ENCODE measurements around the gene RNF5. TPM values are rescaled to one million over a fixed set of nuclear protein-coding genes. Genes with fewer than 3 reads are reported as not detected.

Gene RNF5
- total and polyA plus RNA-seq, 2 of the 4 experiments (the other 2 are of a cell fraction), result 18.8 to 41.4 TPM

DNA sequence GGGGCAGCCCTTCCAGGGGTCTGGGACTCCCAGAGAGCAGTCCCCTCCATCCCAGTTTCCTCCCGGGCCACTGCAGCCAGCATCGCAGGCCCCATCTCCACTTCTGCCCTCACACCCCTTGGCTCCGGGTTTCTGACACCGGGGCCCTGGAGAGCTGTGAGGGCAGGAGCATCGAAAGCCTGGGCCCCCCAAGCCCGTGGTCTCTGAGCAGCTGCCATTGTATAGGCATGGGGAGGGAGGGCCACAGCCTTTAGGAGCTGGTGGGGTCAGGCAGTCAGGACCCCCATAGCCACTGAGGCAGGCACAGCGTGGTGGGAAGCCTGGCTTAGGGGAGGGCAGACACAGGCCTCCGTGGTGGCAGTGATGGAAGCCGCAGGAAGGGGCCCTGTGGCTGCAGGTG lies 24.0 kb downstream of the RNF5 start:
- no peak overlapping the region for H2AFZ ChIP-seq (replicated peaks; ENCODE audit: low read length, poor library complexity)
- H3K9ac ChIP-seq (ENCODE audit: low read depth, low read length), result no peak overlapping the region
- no peak overlapping the region for H3K4me2 ChIP-seq (ENCODE audit: low read depth, low read length)
- H3K18ac ChIP-seq (ENCODE audit: low read depth, low read length), result no peak overlapping the region
- no peaks in the 10 kb centered on the region for H3K79me1 ChIP-seq (ENCODE audit: low read depth in 1 of 2, low read length in 2 of 2)
- no peak overlapping the region for H2BK5ac ChIP-seq (ENCODE audit: low read depth, low read length, poor library complexity, severe bottlenecking)
- H3K9me1 ChIP-seq (ENCODE audit: insufficient read depth, low read length), result no peaks in the 10 kb centered on the region
- H3K27me3 ChIP-seq (ENCODE audit: control insufficient read depth, insufficient read depth, low read length), result peaks cover 10% of the 10 kb centered on the region; the same call in 1 of the 2 replicates
- no peak overlapping the region for H4K5ac ChIP-seq (ENCODE audit: low read depth, low read length)
- in situ Hi-C loops (cut with MboI; ENCODE audit: low sequenced_read_pairs) (no loop called here), dilution Hi-C loops (cut with HindIII; ENCODE audit: low sequenced_read_pairs, unreplicated experiment) (no loop called here), intact Hi-C loops (cut with micrococcal nuclease) (no loop called here)
- H3K4me3 ChIP-seq (ENCODE audit: insufficient read depth, low read depth, low read length), result no peak overlapping the region
- H2BK120ac ChIP-seq (ENCODE audit: low read depth, low read length), result no peak overlapping the region
- H2AK9ac ChIP-seq (replicated peaks; ENCODE audit: low read depth, low read length, poor library complexity), result no peak overlapping the region
- H3K4me1 ChIP-seq (ENCODE audit: control insufficient read depth, insufficient read depth, low read length), result no peaks in the 10 kb centered on the region
- H2BK20ac ChIP-seq (ENCODE audit: low read depth, low read length), result no peak overlapping the region
- no peak overlapping the region for H4K8ac ChIP-seq (ENCODE audit: low read depth in 2 of 2, low read length in 2 of 2)
- H3K9me3 ChIP-seq (ENCODE audit: control insufficient read depth, insufficient read depth, low read length), result no peaks in the 10 kb centered on the region
- H3K4ac ChIP-seq (ENCODE audit: low read depth, low read length), result no peak overlapping the region
- ChIA-PET POLR2A (ENCODE audit: unreplicated experiment) (no interaction called here), CTCF (no interaction called here)
- H3K36me3 ChIP-seq (ENCODE audit: control insufficient read depth, insufficient read depth, low read length), result no peaks in the 10 kb centered on the region
- TF ChIP-seq CHD1 (IDR thresholded peaks at IDR 0.05; ENCODE audit: low read depth, low read length), result no peak
- no peak for TF ChIP-seq CEBPB (IDR thresholded peaks at IDR 0.05; ENCODE audit: low read depth, low read length)
- no peak for TF ChIP-seq SMC3 (IDR thresholded peaks at IDR 0.05; ENCODE audit: low read depth, low read length)
- TF ChIP-seq RAD21 (IDR thresholded peaks at IDR 0.05; ENCODE audit: low read length), result no peak
- TF ChIP-seq RCOR1 (IDR thresholded peaks at IDR 0.05; ENCODE audit: insufficient replicate concordance, low read length), result no peak
- TF ChIP-seq MAFK (IDR thresholded peaks at IDR 0.05; ENCODE audit: low read depth, low read length), result no peak
- no peak for TF ChIP-seq BHLHE40 (IDR thresholded peaks at IDR 0.05; ENCODE audit: low read depth, low read length)
- TF ChIP-seq NFE2L2 (IDR thresholded peaks at IDR 0.05; ENCODE audit: low read depth, low read length), result no peak
- no peak for TF ChIP-seq FOS (IDR thresholded peaks at IDR 0.05; ENCODE audit: low read depth, low read length)
- TF ChIP-seq, protein P1, sequence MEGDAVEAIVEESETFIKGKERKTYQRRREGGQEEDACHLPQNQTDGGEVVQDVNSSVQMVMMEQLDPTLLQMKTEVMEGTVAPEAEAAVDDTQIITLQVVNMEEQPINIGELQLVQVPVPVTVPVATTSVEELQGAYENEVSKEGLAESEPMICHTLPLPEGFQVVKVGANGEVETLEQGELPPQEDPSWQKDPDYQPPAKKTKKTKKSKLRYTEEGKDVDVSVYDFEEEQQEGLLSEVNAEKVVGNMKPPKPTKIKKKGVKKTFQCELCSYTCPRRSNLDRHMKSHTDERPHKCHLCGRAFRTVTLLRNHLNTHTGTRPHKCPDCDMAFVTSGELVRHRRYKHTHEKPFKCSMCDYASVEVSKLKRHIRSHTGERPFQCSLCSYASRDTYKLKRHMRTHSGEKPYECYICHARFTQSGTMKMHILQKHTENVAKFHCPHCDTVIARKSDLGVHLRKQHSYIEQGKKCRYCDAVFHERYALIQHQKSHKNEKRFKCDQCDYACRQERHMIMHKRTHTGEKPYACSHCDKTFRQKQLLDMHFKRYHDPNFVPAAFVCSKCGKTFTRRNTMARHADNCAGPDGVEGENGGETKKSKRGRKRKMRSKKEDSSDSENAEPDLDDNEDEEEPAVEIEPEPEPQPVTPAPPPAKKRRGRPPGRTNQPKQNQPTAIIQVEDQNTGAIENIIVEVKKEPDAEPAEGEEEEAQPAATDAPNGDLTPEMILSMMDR (conservative IDR thresholded peaks at IDR 0.05; ENCODE audit: low read depth, low read length), result no peak
- TF ChIP-seq RFX5 (IDR thresholded peaks at IDR 0.05; ENCODE audit: low read depth, low read length), result no peak
- ATAC-seq (ENCODE audit: low read depth) (no peak), DNase-seq (no peak)
- H3K27ac ChIP-seq (ENCODE audit: insufficient read depth, low read length), result no peak overlapping the region
- H3K14ac ChIP-seq (replicated peaks; ENCODE audit: low read depth, low read length), result no peak overlapping the region
- no peaks in the 10 kb centered on the region for H4K20me1 ChIP-seq (ENCODE audit: insufficient read depth, low read length)
- no peak overlapping the region for H2BK15ac ChIP-seq (ENCODE audit: low read depth, low read length)
- WGBS, 2 experiments (ENCODE audit: extremely low coverage in 2 of 2, insufficient read length in 1 of 2), result 53% methylated on average over 2 of the region's 9 CpGs; no CpG with 5 or more reads in 1 of the 2 experiments
- no TSS peak for BruUV-seq (replicated peaks)
- no peak overlapping the region for H3K56ac ChIP-seq (ENCODE audit: extremely low read depth, insufficient read depth, low read length)
- H3K23ac ChIP-seq (ENCODE audit: low read depth, low read length), result no peak overlapping the region
- H2AK5ac ChIP-seq (ENCODE audit: low read depth, low read length), result no peak overlapping the region
- H4K91ac ChIP-seq (ENCODE audit: insufficient read depth, low read depth, low read length), result no peak overlapping the region

Data from IMR-90 (cell line).